Measurements from ENCODE around the gene LSM8.
"Not testable (repeated sequence)": the region's sequence is repeated elsewhere in the genome, so short reads cannot be mapped to it uniquely, and the experiment has no call there.

The LSM8 gene
- 53.4 to 129 (median 85.9) reads per million in 9 experiments for total RNA-seq

GRCh38 chr7:118183786-118184564, at the start of gene LSM8:
Gene LSM8, plus strand, starts transcription at chr7:118184164. Its CDS starts 60 bp downstream, at chr7:118184224.
- DNase-seq (peak; percentile 95 to 96 (median 96)), ATAC-seq (replicated peaks) (peak; percentile 97)
- Mint-ChIP-seq H3K27ac (peak within 1 kb of the TSS; percentile 95 to 99), H3K4me3 (peak within 1 kb of the TSS; percentile 88 to 92), H3K36me3 (ENCODE audit: insufficient read depth) (peaks cover 47% of the 10 kb centered on the region), H3K4me1 (ENCODE audit: low read depth in 2 of 2) (peaks cover 18 to 35% of the 10 kb centered on the region in 2 donors), H3K9me3 (no peaks in the 10 kb centered on the region), H3K27me3 (no peaks in the 10 kb centered on the region)

- not testable (repeated sequence) for ATAC-seq (replicated peaks)
These were observed 49.5 kb upstream of the LSM8 start for GRCh38 chr7:118134420-118134819.

GRCh38 chr7:118140468-118140867, 43.5 kb upstream of the LSM8 start:
- no peaks in the 10 kb centered on the region for H3K9me3 Mint-ChIP-seq
- ATAC-seq (replicated peaks) (no peak), DNase-seq (no peak)
- H3K27ac Mint-ChIP-seq = no peak overlapping the region
- H3K4me1 Mint-ChIP-seq (ENCODE audit: low read depth in 2 of 2) = no peaks in the 10 kb centered on the region
- H3K4me3 Mint-ChIP-seq = no peak overlapping the region
- peaks cover 25 to 33% of the 10 kb centered on the region in 2 donors for H3K27me3 Mint-ChIP-seq
- no peaks in the 10 kb centered on the region for H3K36me3 Mint-ChIP-seq (ENCODE audit: insufficient read depth)

More at GRCh38 chr7:118134420-118134819, 49.5 kb upstream of the LSM8 start:
- not testable (repeated sequence) for H3K36me3 Mint-ChIP-seq (ENCODE audit: insufficient read depth); H3K4me3 Mint-ChIP-seq; H3K27ac Mint-ChIP-seq; H3K9me3 Mint-ChIP-seq; DNase-seq; H3K4me1 Mint-ChIP-seq (ENCODE audit: low read depth in 2 of 2)
- peaks cover 26 to 27% of the 10 kb centered on the region in 2 donors for H3K27me3 Mint-ChIP-seq

GRCh38 chr7:118142012-118142411, 42.0 kb upstream of the LSM8 start:
- H3K27me3 Mint-ChIP-seq = peaks cover 25 to 33% of the 10 kb centered on the region in 2 donors
- H3K27ac Mint-ChIP-seq = no peak overlapping the region
- H3K4me3 Mint-ChIP-seq = no peak overlapping the region
- no peak for DNase-seq
- H3K9me3 Mint-ChIP-seq = no peaks in the 10 kb centered on the region
- no peak for ATAC-seq (replicated peaks)
- no peaks in the 10 kb centered on the region for H3K4me1 Mint-ChIP-seq (ENCODE audit: low read depth in 2 of 2)
- H3K36me3 Mint-ChIP-seq (ENCODE audit: insufficient read depth) = no peaks in the 10 kb centered on the region

- no peak overlapping the region for H3K4me3 Mint-ChIP-seq
- H3K36me3 Mint-ChIP-seq (ENCODE audit: insufficient read depth) = no peaks in the 10 kb centered on the region
- DNase-seq (no peak), ATAC-seq (replicated peaks) (no peak)
- no peaks in the 10 kb centered on the region for H3K9me3 Mint-ChIP-seq
- no peaks in the 10 kb centered on the region for H3K4me1 Mint-ChIP-seq (ENCODE audit: low read depth in 2 of 2)
- peaks cover 6 to 26% of the 10 kb centered on the region in 2 donors for H3K27me3 Mint-ChIP-seq
- H3K27ac Mint-ChIP-seq = no peak overlapping the region
These were observed 35.0 kb upstream of the LSM8 start for GRCh38 chr7:118148930-118149329.

- no peak overlapping the region for H3K4me3 Mint-ChIP-seq
- H3K9me3 Mint-ChIP-seq = no peaks in the 10 kb centered on the region
- DNase-seq (no peak), ATAC-seq (replicated peaks) (no peak)
- no peaks in the 10 kb centered on the region for H3K4me1 Mint-ChIP-seq (ENCODE audit: low read depth in 2 of 2)
- H3K27me3 Mint-ChIP-seq = peaks cover 9 to 28% of the 10 kb centered on the region in 2 donors
- no peaks in the 10 kb centered on the region for H3K36me3 Mint-ChIP-seq (ENCODE audit: insufficient read depth)
- no peak overlapping the region for H3K27ac Mint-ChIP-seq
These were observed 34.6 kb upstream of the LSM8 start for GRCh38 chr7:118149394-118149793.

- no peak for ATAC-seq (replicated peaks)
- Mint-ChIP-seq H3K36me3 (ENCODE audit: insufficient read depth) (no peaks in the 10 kb centered on the region), H3K9me3 (no peaks in the 10 kb centered on the region), H3K4me1 (ENCODE audit: low read depth in 2 of 2) (no peaks in the 10 kb centered on the region), H3K27ac (no peak overlapping the region), H3K4me3 (no peak overlapping the region), H3K27me3 (peaks cover 25 to 42% of the 10 kb centered on the region in 2 donors)
- no peak for DNase-seq
These were observed 32.3 kb upstream of the LSM8 start for GRCh38 chr7:118151671-118152070.

- no peaks in the 10 kb centered on the region for H3K4me1 Mint-ChIP-seq (ENCODE audit: low read depth in 2 of 2)
- ATAC-seq (replicated peaks) (no peak), DNase-seq (no peak)
- H3K27ac Mint-ChIP-seq = no peak overlapping the region
- H3K9me3 Mint-ChIP-seq = no peaks in the 10 kb centered on the region
- H3K36me3 Mint-ChIP-seq (ENCODE audit: insufficient read depth) = no peaks in the 10 kb centered on the region
- no peak overlapping the region for H3K4me3 Mint-ChIP-seq
- H3K27me3 Mint-ChIP-seq = peaks cover 25 to 42% of the 10 kb centered on the region in 2 donors
These were observed 31.8 kb upstream of the LSM8 start for GRCh38 chr7:118152149-118152548.

GRCh38 chr7:118152654-118153053, 31.3 kb upstream of the LSM8 start:
- Mint-ChIP-seq H3K36me3 (ENCODE audit: insufficient read depth) (no peaks in the 10 kb centered on the region), H3K4me1 (ENCODE audit: low read depth in 2 of 2) (no peaks in the 10 kb centered on the region), H3K4me3 (no peak overlapping the region)

GRCh38 chr7:118153551-118154177, 30.3 kb upstream of the LSM8 start:
- no peak overlapping the region for H3K27ac Mint-ChIP-seq
- H3K27me3 Mint-ChIP-seq = peaks cover 25 to 42% of the 10 kb centered on the region in 2 donors
- no peaks in the 10 kb centered on the region for H3K4me1 Mint-ChIP-seq (ENCODE audit: low read depth in 2 of 2)
- no peaks in the 10 kb centered on the region for H3K9me3 Mint-ChIP-seq
- ATAC-seq (replicated peaks) = peak; percentile 66
- no peak overlapping the region for H3K4me3 Mint-ChIP-seq
- H3K36me3 Mint-ChIP-seq (ENCODE audit: insufficient read depth) = peaks cover 2% of the 10 kb centered on the region
- DNase-seq = peak; percentile 21 to 28 (median 21)

More at GRCh38 chr7:118152654-118153053, 31.3 kb upstream of the LSM8 start:
- Mint-ChIP-seq H3K9me3 (no peaks in the 10 kb centered on the region), H3K27ac (no peak overlapping the region), H3K27me3 (peaks cover 25 to 42% of the 10 kb centered on the region in 2 donors)
- ATAC-seq (replicated peaks) = no peak
- no peak for DNase-seq

- Mint-ChIP-seq H3K4me1 (ENCODE audit: low read depth in 2 of 2) (no peaks in the 10 kb centered on the region), H3K4me3 (no peak overlapping the region), H3K9me3 (no peaks in the 10 kb centered on the region), H3K27me3 (peaks cover 33 to 35% of the 10 kb centered on the region in 2 donors), H3K27ac (no peak overlapping the region), H3K36me3 (ENCODE audit: insufficient read depth) (peaks cover 2% of the 10 kb centered on the region)
- no peak for DNase-seq
- no peak for ATAC-seq (replicated peaks)
These were observed 25.2 kb upstream of the LSM8 start for GRCh38 chr7:118158766-118159165.

GRCh38 chr7:118169146-118169545, 14.8 kb upstream of the LSM8 start:
- Mint-ChIP-seq H3K36me3 (ENCODE audit: insufficient read depth) (no peaks in the 10 kb centered on the region), H3K27ac (no peak overlapping the region), H3K27me3 (peaks cover 37 to 63% of the 10 kb centered on the region in 2 donors), H3K4me1 (ENCODE audit: low read depth in 2 of 2) (no peaks in the 10 kb centered on the region), H3K4me3 (no peak overlapping the region), H3K9me3 (no peaks in the 10 kb centered on the region)
- no peak for DNase-seq
- ATAC-seq (replicated peaks) = no peak

GRCh38 chr7:118175740-118176139, 8.2 kb upstream of the LSM8 start:
- ATAC-seq (replicated peaks) (no peak), DNase-seq (no peak)
- H3K9me3 Mint-ChIP-seq = no peaks in the 10 kb centered on the region
- H3K27ac Mint-ChIP-seq = no peak overlapping the region
- no peaks in the 10 kb centered on the region for H3K4me1 Mint-ChIP-seq (ENCODE audit: low read depth in 2 of 2)
- H3K4me3 Mint-ChIP-seq = no peak overlapping the region
- peaks cover 8% of the 10 kb centered on the region for H3K36me3 Mint-ChIP-seq (ENCODE audit: insufficient read depth)
- H3K27me3 Mint-ChIP-seq = peaks cover 24 to 29% of the 10 kb centered on the region in 2 donors

GRCh38 chr7:118179191-118179590, 4.8 kb upstream of the LSM8 start:
- ATAC-seq (replicated peaks) (no peak), DNase-seq (no peak)
- Mint-ChIP-seq H3K4me3 (no peak overlapping the region), H3K4me1 (ENCODE audit: low read depth in 2 of 2) (peaks cover 4 to 8% of the 10 kb centered on the region in 2 donors), H3K27ac (no peak overlapping the region), H3K9me3 (no peaks in the 10 kb centered on the region), H3K36me3 (ENCODE audit: insufficient read depth) (peaks cover 26% of the 10 kb centered on the region), H3K27me3 (peaks cover 0 to 10% of the 10 kb centered on the region in 2 donors)
